ENCODE data around the gene KRT84. TPM values are rescaled to one million over a fixed set of nuclear protein-coding genes. Genes with fewer than 3 reads are reported as not detected.

KRT84 gene
- total RNA-seq, 4 donors from 2014 or later: 0.49 to 2.1 (median 0.65) TPM; not detected in 1

- 86% methylated on average over 1 of the region's 1 CpG for WGBS
- TF ChIP-seq POLR2A (IDR thresholded peaks at IDR 0.05) (no peak), EP300 (IDR thresholded peaks at IDR 0.05) (no peak), CTCF (IDR thresholded peaks at IDR 0.05) (no peak), POLR2AphosphoS5 (IDR thresholded peaks at IDR 0.05) (no peak)
These were observed 31.3 kb upstream of the KRT84 start for GRCh38 chr12:52416795-52417194.

GRCh38 chr12:52415870-52416750, 30.7 kb upstream of the KRT84 start:
- H3K4me3 ChIP-seq: no peak overlapping the region
- no peak for DNase-seq (ENCODE audit: low spot score in 2 of 2)
- peak overlapping the region; percentile 67 for H3K27ac ChIP-seq
- no peaks in the 10 kb centered on the region for H3K36me3 ChIP-seq
- 57% methylated on average over 10 of the region's 10 CpGs for WGBS
- no peaks in the 10 kb centered on the region for H3K9me3 ChIP-seq
- TF ChIP-seq POLR2A (IDR thresholded peaks at IDR 0.05) (no peak), POLR2AphosphoS5 (IDR thresholded peaks at IDR 0.05) (peak; percentile 5 to 29 (median 28))
- H3K27me3 ChIP-seq: no peaks in the 10 kb centered on the region
- peaks cover 19% of the 10 kb centered on the region for H3K4me1 ChIP-seq

More at GRCh38 chr12:52416795-52417194, 31.3 kb upstream of the KRT84 start:
- Histone ChIP-seq H3K36me3 (no peaks in the 10 kb centered on the region), H3K4me1 (peaks cover 19% of the 10 kb centered on the region), H3K27ac (peak overlapping the region; percentile 67), H3K27me3 (peaks cover 4% of the 10 kb centered on the region), H3K9me3 (no peaks in the 10 kb centered on the region), H3K4me3 (no peak overlapping the region)
- no peak for DNase-seq (ENCODE audit: low spot score in 2 of 2)

- Histone ChIP-seq H3K27ac (no peak overlapping the region), H3K9me3 (no peaks in the 10 kb centered on the region), H3K36me3 (no peaks in the 10 kb centered on the region), H3K27me3 (no peaks in the 10 kb centered on the region), H3K4me3 (no peak overlapping the region), H3K4me1 (peaks cover 19% of the 10 kb centered on the region)
- no peak for DNase-seq (ENCODE audit: low spot score in 2 of 2)
- no peak for TF ChIP-seq EP300 (IDR thresholded peaks at IDR 0.05)
- no peak for TF ChIP-seq POLR2AphosphoS5 (IDR thresholded peaks at IDR 0.05)
- no peak for TF ChIP-seq CTCF (IDR thresholded peaks at IDR 0.05)
- no peak for TF ChIP-seq POLR2A (IDR thresholded peaks at IDR 0.05)
- 90% methylated on average over 5 of the region's 5 CpGs for WGBS
These were observed 29.5 kb upstream of the KRT84 start for GRCh38 chr12:52414936-52415335.

DNA sequence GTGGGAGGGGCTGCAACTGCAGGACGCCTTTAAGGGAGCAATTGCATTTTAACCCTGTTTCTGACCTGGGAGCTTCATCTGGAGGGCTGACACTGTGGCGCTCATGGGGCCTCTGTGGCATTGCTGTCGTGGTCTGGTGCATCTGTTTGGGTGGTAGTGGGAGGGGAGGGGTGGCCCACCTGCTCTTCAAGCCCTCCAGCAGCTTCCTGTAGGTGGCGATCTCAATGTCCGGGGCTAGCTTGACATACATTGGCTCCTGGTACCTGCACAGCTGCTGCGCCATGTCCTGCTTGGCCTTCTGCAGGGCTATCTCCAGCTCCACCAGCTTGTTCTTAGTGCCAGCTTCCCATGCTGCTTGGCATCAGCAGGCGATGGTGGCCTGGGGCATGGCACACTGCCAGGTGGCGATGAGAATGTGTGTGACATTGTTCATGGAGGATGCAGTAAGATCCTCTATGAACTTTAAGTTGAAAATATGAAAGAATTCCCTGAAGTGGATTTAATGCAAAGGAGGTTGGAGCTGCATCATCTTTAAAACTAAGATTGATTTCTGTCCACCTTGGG, 28.4 kb upstream of the KRT84 start:
- no peaks in the 10 kb centered on the region for H3K9me3 ChIP-seq
- TF ChIP-seq CTCF (IDR thresholded peaks at IDR 0.05) (no peak), POLR2AphosphoS5 (IDR thresholded peaks at IDR 0.05) (no peak), EP300 (IDR thresholded peaks at IDR 0.05) (no peak), POLR2A (IDR thresholded peaks at IDR 0.05) (no peak)
- no peak for DNase-seq (ENCODE audit: low spot score in 2 of 2)
- no peak overlapping the region for H3K27ac ChIP-seq
- no peaks in the 10 kb centered on the region for H3K27me3 ChIP-seq
- H3K4me1 ChIP-seq: peaks cover 19% of the 10 kb centered on the region
- H3K4me3 ChIP-seq: no peak overlapping the region
- H3K36me3 ChIP-seq: no peaks in the 10 kb centered on the region
- WGBS: 51% methylated on average over 3 of the region's 8 CpGs

DNA sequence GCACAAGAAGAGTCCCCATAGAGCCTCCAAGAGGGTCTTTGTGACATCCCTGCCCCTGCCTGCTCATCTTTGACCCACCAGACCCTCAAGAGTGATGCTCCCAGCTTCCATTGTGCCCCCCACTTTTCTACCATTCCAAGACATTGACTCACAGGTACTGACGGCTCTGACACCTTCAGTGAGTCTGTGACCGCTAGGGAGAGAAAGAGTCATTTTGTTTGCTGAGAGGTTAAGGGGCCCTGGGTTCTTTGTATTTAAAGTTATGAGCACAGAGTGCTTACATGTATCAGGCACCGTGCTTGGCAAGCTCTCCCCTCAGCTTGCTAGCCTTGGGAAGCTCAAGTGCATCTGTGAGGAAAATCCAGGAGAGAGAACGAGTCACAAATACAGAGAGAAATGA, 27.8 kb upstream of the KRT84 start:
- H3K27ac ChIP-seq: no peak overlapping the region
- 43% methylated on average over 4 of the region's 4 CpGs for WGBS
- no peaks in the 10 kb centered on the region for H3K36me3 ChIP-seq
- peaks cover 19% of the 10 kb centered on the region for H3K4me1 ChIP-seq
- no peak for DNase-seq (ENCODE audit: low spot score in 2 of 2)
- H3K9me3 ChIP-seq: no peaks in the 10 kb centered on the region
- no peaks in the 10 kb centered on the region for H3K27me3 ChIP-seq
- H3K4me3 ChIP-seq: no peak overlapping the region
- TF ChIP-seq POLR2A (IDR thresholded peaks at IDR 0.05) (no peak), POLR2AphosphoS5 (IDR thresholded peaks at IDR 0.05) (no peak), CTCF (IDR thresholded peaks at IDR 0.05) (no peak), EP300 (IDR thresholded peaks at IDR 0.05) (no peak)

Data from suprapubic skin (tissue), 4 donors.